HFFc6 (cell line): ENCODE results near the gene MTTP. TPM values are rescaled to one million over a fixed set of nuclear protein-coding genes. Genes with fewer than 3 reads are reported as not detected.

Experiments used
- DNase-seq: peaks from one replicate; pipeline ENCODE4 v3.0.0-alpha.2; 2018
- H3K27ac Mint-ChIP-seq: 2 replicates; pipeline ENCODE4 v1.8.0; 2020; ENCODE audit warnings: mild to moderate bottlenecking, mixed read lengths
- H3K27me3 Mint-ChIP-seq: 2 replicates; pipeline ENCODE4 v1.8.0; 2021; ENCODE audit warnings: mild to moderate bottlenecking, moderate library complexity, mixed read lengths; ENCODE audit not compliant: insufficient read depth
- H3K36me3 Mint-ChIP-seq: 2 replicates; pipeline ENCODE4 v1.8.0; 2021; ENCODE audit warnings: low read depth, mixed read lengths
- H3K4me1 Mint-ChIP-seq: 2 replicates; pipeline ENCODE4 v1.8.0; 2020; ENCODE audit warnings: low read depth, mixed read lengths
- H3K4me3 Mint-ChIP-seq: 2 replicates; pipeline ENCODE4 v1.8.0; 2020; ENCODE audit warnings: mild to moderate bottlenecking, moderate library complexity, mixed read lengths
- H3K9me3 Mint-ChIP-seq: 2 replicates; pipeline ENCODE4 v1.8.0; 2020; ENCODE audit warnings: mild to moderate bottlenecking, mixed read lengths
- CTCF ChIP-seq: fragments of 200-600 bp; sonication (generic); IDR thresholded peaks from 2 replicates; pipeline ENCODE4 v1.5.0; 2021; ENCODE audit warnings: antibody characterized with exemption, mild to moderate bottlenecking
- total RNA-seq, 6 experiments: library from RNA; stranded (reverse); fragmentation: NEBNext Ultra II Directional; extraction: Animal tissue kit (Norgen Biotek cat#: 25700); gene quantifications; 2 replicates in 1 of 6; 3 replicates in 5 of 6; pipeline ENCODE4 v1.2.3, GENCODE V29; 2021

MTTP gene
- total RNA-seq, 6 experiments from 2014 or later: not detected

DNA sequence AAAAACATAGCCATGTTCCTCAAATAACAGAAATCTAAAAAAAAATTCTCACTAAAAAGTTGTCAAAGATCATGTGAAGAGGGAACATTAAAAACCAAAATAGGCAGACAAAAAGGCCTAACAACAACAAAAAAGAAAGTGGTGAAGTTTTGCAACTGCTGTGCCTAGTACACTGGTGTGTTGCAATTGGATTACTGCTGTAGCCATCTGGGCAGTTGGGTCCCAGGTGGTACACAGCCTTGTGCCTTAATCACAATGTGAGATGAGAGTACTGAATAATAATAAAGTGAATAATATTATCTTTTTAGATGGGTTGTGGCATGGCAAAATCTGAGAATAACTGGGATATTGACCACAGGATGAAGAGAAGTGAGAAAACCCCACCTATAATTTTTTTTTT, 71.0 kb downstream of the MTTP start:
- no peaks in the 10 kb centered on the region for H3K4me1 Mint-ChIP-seq
- no peak for DNase-seq

DNA sequence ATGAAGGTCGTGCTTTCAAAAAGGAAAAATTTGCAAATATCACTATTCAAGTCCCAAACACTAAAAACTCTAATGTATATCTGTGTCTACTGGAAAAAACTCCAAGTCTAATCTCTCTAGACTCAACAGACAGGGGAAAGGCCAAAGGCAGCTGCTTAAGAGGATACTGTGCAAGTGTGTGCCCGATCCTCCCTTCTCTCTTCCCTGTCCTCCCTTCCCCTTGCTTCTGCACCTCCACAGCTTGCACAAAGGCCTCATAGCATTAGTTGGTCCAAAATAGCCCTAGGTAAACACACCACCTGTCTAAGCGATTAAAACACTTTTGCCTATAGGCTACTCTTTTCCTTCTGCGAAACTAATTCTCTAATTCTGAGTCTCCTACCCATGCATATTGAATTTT, 72.4 kb downstream of the MTTP start:
- no peak for DNase-seq
- peaks cover 16% of the 10 kb centered on the region for H3K27me3 Mint-ChIP-seq
- H3K4me1 Mint-ChIP-seq: no peaks in the 10 kb centered on the region
- no peak overlapping the region for H3K4me3 Mint-ChIP-seq
- H3K9me3 Mint-ChIP-seq: peaks cover 6% of the 10 kb centered on the region; the same call in 1 of the 2 replicates
- no peaks in the 10 kb centered on the region for H3K36me3 Mint-ChIP-seq
- TF ChIP-seq CTCF: no peak
- no peak overlapping the region for H3K27ac Mint-ChIP-seq

More for the DNA sequence above, 71.0 kb downstream of the MTTP start:
- peaks cover 10% of the 10 kb centered on the region for H3K27me3 Mint-ChIP-seq
- no peak overlapping the region for H3K27ac Mint-ChIP-seq
- H3K36me3 Mint-ChIP-seq: no peaks in the 10 kb centered on the region
- TF ChIP-seq CTCF: no peak
- H3K4me3 Mint-ChIP-seq: no peak overlapping the region
- peaks cover 2% of the 10 kb centered on the region; the same call in 1 of the 2 replicates for H3K9me3 Mint-ChIP-seq

DNA sequence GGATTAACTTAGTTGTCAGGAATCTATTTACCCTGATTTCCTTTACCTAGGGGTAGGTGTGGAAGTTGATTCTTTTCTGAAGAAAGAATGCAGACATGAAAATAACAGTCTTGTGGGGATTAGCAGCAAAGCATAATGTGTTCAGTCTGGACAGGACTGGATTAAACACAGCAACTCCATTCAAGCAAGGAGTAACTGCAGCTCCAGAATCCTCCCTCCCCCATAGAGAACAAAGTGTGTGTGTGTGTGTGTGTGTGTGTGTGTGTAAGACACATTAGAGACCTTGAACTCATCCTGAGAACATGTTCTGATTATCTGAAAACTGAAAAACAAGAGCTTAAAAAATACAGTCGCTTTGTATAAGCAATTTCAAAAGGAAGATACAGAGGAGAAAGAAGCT, 73.7 kb downstream of the MTTP start:
- H3K36me3 Mint-ChIP-seq: no peaks in the 10 kb centered on the region
- no peak overlapping the region for H3K4me3 Mint-ChIP-seq
- no peak for TF ChIP-seq CTCF
- peaks cover 6% of the 10 kb centered on the region; the same call in 1 of the 2 replicates for H3K9me3 Mint-ChIP-seq
- H3K4me1 Mint-ChIP-seq: no peaks in the 10 kb centered on the region
- no peak overlapping the region for H3K27ac Mint-ChIP-seq
- H3K27me3 Mint-ChIP-seq: peaks cover 16% of the 10 kb centered on the region
- DNase-seq: no peak

GRCh38 chr4:99649208-99649607, 74.6 kb downstream of the MTTP start:
- H3K27ac Mint-ChIP-seq: no peak overlapping the region
- H3K27me3 Mint-ChIP-seq: peaks cover 16% of the 10 kb centered on the region
- peaks cover 6% of the 10 kb centered on the region; the same call in 1 of the 2 replicates for H3K9me3 Mint-ChIP-seq
- DNase-seq: no peak
- no peaks in the 10 kb centered on the region; the same call in 1 of the 2 replicates for H3K4me1 Mint-ChIP-seq
- no peak for TF ChIP-seq CTCF
- no peak overlapping the region for H3K4me3 Mint-ChIP-seq
- no peaks in the 10 kb centered on the region for H3K36me3 Mint-ChIP-seq

DNA sequence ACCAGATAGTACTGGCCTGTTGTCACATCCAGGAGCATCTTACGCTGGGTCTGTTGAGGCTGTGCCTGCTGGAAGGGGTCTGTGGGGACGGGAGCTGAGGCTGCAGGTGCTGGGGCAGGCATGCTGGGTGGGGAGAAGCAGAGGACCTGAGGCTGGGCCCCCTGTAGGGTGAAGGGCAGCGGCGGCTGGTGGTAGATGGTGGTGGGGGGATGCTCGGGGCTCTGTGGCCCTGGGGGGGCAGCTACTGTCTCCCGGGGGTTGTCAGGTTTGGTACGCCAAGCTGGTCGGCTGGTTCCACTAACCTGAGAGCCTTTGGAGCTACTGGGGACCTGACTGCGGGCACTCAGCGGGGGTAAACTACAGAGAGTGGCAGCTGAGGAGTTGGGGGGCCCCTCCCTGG, 75.2 kb downstream of the MTTP start:
- peaks cover 6% of the 10 kb centered on the region; the same call in 1 of the 2 replicates for H3K9me3 Mint-ChIP-seq
- no peaks in the 10 kb centered on the region for H3K36me3 Mint-ChIP-seq
- no peak for TF ChIP-seq CTCF
- H3K4me3 Mint-ChIP-seq: no peak overlapping the region
- H3K27me3 Mint-ChIP-seq: peaks cover 10% of the 10 kb centered on the region
- no peak for DNase-seq
- no peak overlapping the region for H3K27ac Mint-ChIP-seq
- H3K4me1 Mint-ChIP-seq: peaks cover 6% of the 10 kb centered on the region
